ENCODE results near the gene CTDSPL.
"Not testable (repeated sequence)": the region's sequence is repeated elsewhere in the genome, so short reads cannot be mapped to it uniquely, and the experiment has no call there.

Gene CTDSPL

GRCh38 chr3:37963016-37963415, 101.3 kb downstream of the CTDSPL start:
- H3K4me3 ChIP-seq (ENCODE audit: low read depth, low read length) = no peak overlapping the region

DNA sequence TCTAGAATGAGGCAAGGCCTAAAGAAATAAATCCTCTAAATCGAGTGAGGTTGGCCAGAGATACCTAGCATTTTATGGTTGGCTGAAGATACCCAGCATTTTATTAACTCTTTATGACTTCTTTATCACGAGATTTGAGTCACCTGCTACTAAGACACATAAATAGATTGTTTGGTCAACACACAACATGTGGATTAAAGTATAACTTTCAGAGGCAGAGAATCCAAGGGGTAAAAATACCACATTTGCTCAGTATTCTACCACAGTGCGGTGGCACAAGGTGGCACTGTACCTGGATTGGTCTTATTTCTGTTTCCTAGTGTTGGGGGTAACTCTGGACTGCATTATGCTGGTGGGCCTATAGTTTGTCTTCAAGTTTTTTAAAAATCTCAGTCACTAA, 102.0 kb downstream of the CTDSPL start:
- H3K4me3 ChIP-seq (ENCODE audit: low read depth, low read length) = no peak overlapping the region

- H3K4me3 ChIP-seq (ENCODE audit: low read depth, low read length) = no peak overlapping the region
Observed at GRCh38 chr3:37964146-37964545, 102.5 kb downstream of the CTDSPL start.

DNA sequence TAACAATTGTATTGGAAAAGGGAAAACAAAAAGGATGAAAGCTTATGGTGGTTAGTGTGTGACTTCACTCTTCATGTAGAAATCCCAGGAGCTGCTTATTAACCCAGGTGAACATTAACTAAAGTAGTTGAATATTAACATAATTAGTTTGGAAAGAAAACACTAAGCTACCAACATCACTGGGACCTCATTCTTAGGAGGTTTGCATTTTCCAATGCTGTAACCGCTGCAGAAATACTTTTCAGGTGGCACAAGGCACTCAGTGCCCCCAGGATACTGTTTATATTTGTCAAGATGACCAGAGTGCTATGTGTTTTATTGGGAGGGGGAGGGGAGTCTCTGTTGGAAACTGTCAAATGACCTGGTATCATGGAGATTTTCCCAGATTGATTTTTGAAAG, 103.0 kb downstream of the CTDSPL start:
- H3K4me3 ChIP-seq (ENCODE audit: low read depth, low read length) = no peak overlapping the region

- H3K4me3 ChIP-seq (ENCODE audit: low read depth, low read length) = no peak overlapping the region
Observed at GRCh38 chr3:37967260-37967881, 105.7 kb downstream of the CTDSPL start.

- H3K4me3 ChIP-seq (ENCODE audit: low read depth, low read length) = no peak overlapping the region
Observed at GRCh38 chr3:37968199-37968598, 106.5 kb downstream of the CTDSPL start.

GRCh38 chr3:37968813-37969595, 107.3 kb downstream of the CTDSPL start:
- no peak overlapping the region for H3K4me3 ChIP-seq (ENCODE audit: low read depth, low read length)

- no peak overlapping the region for H3K4me3 ChIP-seq (ENCODE audit: low read depth, low read length)
Observed at GRCh38 chr3:37969596-37970100, 108.0 kb downstream of the CTDSPL start.

DNA sequence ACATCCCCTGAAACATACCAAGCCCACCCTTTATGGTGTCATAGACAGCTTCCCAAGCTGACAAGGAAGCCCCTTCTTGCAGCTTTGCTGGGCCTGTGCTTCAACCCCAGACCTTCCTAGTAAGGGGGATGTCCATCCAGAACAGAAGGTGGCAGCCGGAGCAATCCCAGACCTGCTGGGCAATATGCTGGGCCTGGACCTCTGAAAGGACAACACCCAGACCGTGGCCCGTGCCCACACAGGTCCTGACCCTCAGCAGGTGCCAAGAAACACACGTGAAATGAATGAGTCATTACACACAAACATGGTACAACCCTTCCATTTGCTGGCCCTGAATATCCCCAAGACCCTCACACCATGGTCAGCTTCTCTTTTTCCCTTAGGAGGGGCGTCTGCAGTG, 109.1 kb downstream of the CTDSPL start:
- H3K4me3 ChIP-seq (ENCODE audit: low read depth, low read length) = no peak overlapping the region

GRCh38 chr3:37971467-37971866, 109.8 kb downstream of the CTDSPL start:
- H3K4me3 ChIP-seq (ENCODE audit: low read depth, low read length) = no peak overlapping the region

- H3K4me3 ChIP-seq (ENCODE audit: low read depth, low read length) = not testable (repeated sequence)
Observed at GRCh38 chr3:37972056-37972455, 110.4 kb downstream of the CTDSPL start.

DNA sequence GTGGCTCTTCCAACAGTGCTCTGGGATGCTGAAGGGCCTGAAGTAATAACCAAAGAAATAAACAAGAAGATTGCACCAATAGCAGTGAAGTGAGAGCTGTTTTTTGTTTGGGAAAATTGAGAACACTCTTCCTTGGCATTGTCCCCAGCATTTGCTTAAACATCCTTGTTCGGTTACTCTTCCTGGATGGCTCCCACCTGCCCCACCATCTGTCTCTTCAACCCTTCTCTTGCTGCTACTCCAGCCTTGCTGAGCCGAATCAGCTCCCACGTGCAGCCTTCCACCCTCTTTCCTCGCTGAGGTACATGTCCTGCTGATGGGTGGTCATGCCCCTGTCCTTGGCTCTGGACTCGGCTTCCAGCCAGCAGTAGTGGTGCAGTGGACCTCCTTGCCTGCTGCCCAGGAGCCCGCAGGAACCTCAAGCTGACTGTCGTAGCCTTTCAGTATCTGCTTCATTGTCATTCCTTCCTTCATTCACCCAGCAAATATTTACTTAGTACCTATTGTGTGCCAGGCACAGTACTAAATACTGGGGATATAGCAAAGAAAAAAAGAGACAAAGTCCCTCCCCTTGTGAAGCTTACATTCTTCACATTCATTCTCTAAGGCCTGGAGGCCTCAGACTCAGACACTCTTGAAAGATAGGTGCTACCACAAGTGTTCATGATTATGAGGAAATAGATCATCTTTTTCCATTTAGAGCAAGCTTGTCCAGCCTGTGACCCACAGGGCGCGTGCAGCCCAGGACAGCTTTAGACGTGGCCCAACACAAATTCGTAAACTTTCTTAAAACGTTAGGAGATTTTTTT, 111.8 kb downstream of the CTDSPL start:
- H3K4me3 ChIP-seq (ENCODE audit: low read depth, low read length) = no peak overlapping the region

DNA sequence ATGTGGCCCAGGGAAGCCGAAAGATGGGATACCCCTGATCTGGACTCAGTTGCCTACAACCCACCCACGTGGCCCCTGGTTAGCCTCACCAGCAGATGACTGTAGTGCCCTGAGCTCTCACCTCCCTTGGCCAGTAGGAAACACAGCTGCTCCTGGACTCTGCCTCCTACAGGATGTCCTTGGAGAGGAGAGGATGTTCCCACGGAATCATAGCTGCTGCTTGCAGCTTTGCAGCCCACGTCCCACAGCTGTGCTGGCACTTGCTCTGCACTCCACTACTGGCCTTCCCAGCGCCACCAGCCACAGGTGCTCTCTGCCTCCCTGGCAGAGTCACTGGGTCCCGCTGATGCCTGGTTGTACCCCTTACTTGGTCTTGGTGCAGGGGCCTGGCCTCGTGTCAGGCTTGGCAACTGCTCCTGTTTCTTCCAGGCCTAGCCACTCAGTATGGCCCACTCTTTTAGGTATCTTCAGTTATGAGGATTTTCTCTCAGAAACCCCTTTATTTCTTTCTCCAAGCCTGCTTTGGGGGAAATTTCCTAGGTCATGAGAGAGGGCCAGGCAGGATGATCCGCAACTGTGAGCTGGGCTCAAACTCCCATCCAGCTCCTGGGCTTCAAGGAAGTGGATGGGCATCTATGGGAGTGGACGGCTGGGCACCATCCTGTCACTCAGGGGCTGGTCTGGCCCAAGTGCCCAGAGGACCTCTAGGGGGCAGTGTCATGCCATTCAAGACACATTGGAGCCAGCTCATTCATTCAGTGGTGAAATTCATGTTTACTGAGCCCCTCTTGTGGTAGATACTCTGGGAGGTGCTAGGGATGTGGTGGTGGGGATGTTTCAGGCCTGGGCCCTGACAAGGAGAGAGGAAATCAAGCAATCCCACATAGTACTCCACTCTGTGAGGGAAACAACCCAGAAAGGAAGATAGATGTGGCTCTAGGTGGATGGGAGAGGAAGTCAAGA, 112.7 kb downstream of the CTDSPL start:
- H3K4me3 ChIP-seq (ENCODE audit: low read depth, low read length) = no peak overlapping the region

GRCh38 chr3:37979541-37980461, 118.1 kb downstream of the CTDSPL start:
- no peak overlapping the region for H3K4me3 ChIP-seq (ENCODE audit: low read depth, low read length)

GRCh38 chr3:37980462-37981347, 119.0 kb downstream of the CTDSPL start:
- H3K4me3 ChIP-seq (ENCODE audit: low read depth, low read length) = no peak overlapping the region

- H3K4me3 ChIP-seq (ENCODE audit: low read depth, low read length) = no peak overlapping the region
Observed at GRCh38 chr3:37981348-37981664, 119.6 kb downstream of the CTDSPL start.

DNA sequence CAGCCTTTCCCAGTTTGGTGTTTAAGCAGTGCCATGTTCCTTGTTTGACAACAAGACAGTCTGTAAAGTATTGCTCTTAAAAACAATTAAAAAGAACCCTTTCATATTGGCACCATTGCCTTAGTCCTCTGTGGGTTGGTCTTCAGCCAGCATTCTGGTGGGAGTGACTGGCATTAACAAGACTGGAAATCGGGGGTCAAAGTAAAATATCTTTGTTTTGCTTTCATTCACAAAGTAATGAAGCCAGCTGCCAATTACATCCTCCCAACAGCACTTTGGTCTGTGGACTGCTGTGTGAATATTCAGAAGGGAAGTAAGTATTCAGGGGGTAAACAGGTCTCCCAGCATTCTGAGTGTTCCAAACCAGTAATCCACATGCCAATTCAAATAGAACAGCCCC, 120.7 kb downstream of the CTDSPL start:
- H3K4me3 ChIP-seq (ENCODE audit: low read depth, low read length) = no peak overlapping the region

- H3K4me3 ChIP-seq (ENCODE audit: low read depth, low read length) = no peak overlapping the region
Observed at GRCh38 chr3:37984051-37984450, 122.4 kb downstream of the CTDSPL start.

DNA sequence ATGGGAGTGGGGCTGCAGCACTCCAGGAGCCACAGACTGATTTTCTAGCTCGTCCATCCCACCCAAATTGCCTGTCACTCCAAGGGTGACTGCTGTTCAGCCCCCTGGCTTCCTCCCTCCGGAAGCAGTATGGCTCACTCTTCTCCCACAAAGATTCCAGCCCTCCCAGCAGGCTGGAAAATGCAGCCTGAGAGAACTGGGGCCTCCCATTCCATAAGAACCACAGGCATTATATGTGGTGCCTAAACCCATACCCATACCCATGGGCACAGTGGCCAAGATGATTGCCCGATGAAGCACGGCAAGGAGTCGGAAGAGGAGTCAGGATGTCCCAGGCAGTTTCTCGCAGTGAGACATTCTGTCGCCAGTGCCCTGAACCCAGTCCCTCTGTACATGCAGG, 122.9 kb downstream of the CTDSPL start:
- no peak overlapping the region for H3K4me3 ChIP-seq (ENCODE audit: low read depth, low read length)

All from iPS-11a (cell line).